Left lung (tissue), 10 donors: Measurements from ENCODE around the gene PTPN3. TPM values are rescaled to one million over a fixed set of nuclear protein-coding genes. Genes with fewer than 3 reads are reported as not detected.

Experiments
- ATAC-seq: fragments of 200-7000 bp; cut with Tn5 transposase; one replicate; pipeline ENCODE4 v1.9.1; 2020; ENCODE audit warnings: moderate library complexity
- DNase-seq, 4 donors: peaks; one replicate each; pipeline ENCODE4 v3.0.0-alpha.2; 2013 to 2020
- H3K27ac ChIP-seq, 2 donors: fragments of 200-600 bp; sonication (generic) in 1 of 2; one replicate each; pipeline versions ENCODE4 v1.5.0 to v1.8.0; 2020 to 2021
- H3K27me3 ChIP-seq, 2 donors: fragments of 200-600 bp; sonication (generic) in 1 of 2; one replicate each; pipeline versions ENCODE4 v1.5.0 to v1.8.0; 2020 to 2021
- H3K36me3 ChIP-seq, 2 donors: fragments of 200-600 bp; sonication (generic) in 1 of 2; one replicate each; pipeline versions ENCODE4 v1.5.0 to v1.8.0; 2020 to 2021
- H3K4me1 ChIP-seq, 2 donors: fragments of 200-600 bp; one replicate each; pipeline ENCODE4 v1.8.0; 2021
- H3K4me3 ChIP-seq, 2 donors: fragments of 200-600 bp; sonication (generic) in 1 of 2; one replicate each; pipeline versions ENCODE4 v1.5.0 to v1.8.0; 2020 to 2021; ENCODE audit warnings: mild to moderate bottlenecking in 1 of 2
- H3K9me3 ChIP-seq, 2 donors: fragments of 200-600 bp; sonication (generic) in 1 of 2; one replicate each; pipeline versions ENCODE4 v1.5.0 to v1.8.0; 2020 to 2021
- intact Hi-C, 2 donors: fragments of 100-400 bp; cut with DNase I; formaldehyde crosslinking; loops; one replicate each; pipeline versions ENCODE4 v1.11.2 to v1.14.2; 2022
- polyA plus RNA-seq, 6 donors: library from polyadenylated mRNA; unstranded; fragments of 120-200 nt; gene quantifications; one replicate each; pipeline ENCODE4 v1.2.1, GENCODE V29; 2013; ENCODE audit not compliant: insufficient read length in 6 of 6
- total RNA-seq, 2 donors: library from RNA; stranded (reverse); fragmentation: NEBNext Ultra II Directional; extraction: Animal tissue kit (Norgen Biotek cat#: 25700); gene quantifications; one replicate each; pipeline ENCODE4 v1.2.1, GENCODE V29; 2021
- TF ChIP-seq, protein P1 (sequence below), 2 donors: fragments of 200-600 bp; sonication (generic) in 1 of 2; IDR thresholded peaks; one replicate each; pipeline versions ENCODE4 v1.5.0 to v1.8.0; 2021; ENCODE audit warnings: antibody characterized with exemption in 2 of 2
- donor health status: DM: no; HTN: yes; CAD: no.
- donor health status: DM: no; HTN: no; CAD: no.

Gene PTPN3
- total and polyA plus RNA-seq, 8 donors, result 7.7 to 16.6 (median 15.7) TPM

DNA sequence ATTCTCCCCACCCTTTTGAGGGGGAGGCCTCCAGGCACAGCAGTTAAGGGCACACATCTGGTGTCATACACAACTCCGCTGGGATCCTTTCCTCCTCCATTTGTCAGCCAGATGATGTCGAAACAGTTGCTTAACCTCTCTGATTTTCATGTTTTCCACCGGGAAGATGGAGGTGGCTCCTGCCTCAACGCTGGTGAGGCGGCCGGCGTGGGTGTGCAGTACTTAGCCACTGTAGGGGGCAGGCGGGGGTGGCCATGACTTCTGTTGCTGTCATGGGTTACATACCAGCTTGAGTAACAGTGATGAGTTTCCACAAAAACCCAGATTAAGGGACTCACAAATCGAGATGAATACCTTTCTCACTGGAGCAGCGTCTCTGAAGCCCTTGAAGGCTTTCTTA, 114.2 kb downstream of the PTPN3 start:
- peaks cover 0 to 20% of the 10 kb centered on the region in 2 donors for H3K36me3 ChIP-seq
- no peak overlapping the region for H3K27ac ChIP-seq
- DNase-seq (no peak), ATAC-seq (no peak)
- intact Hi-C loops, result no loop called here
- no peaks in the 10 kb centered on the region for H3K27me3 ChIP-seq
- H3K4me1 ChIP-seq, result no peaks in the 10 kb centered on the region
- TF ChIP-seq, protein P1, sequence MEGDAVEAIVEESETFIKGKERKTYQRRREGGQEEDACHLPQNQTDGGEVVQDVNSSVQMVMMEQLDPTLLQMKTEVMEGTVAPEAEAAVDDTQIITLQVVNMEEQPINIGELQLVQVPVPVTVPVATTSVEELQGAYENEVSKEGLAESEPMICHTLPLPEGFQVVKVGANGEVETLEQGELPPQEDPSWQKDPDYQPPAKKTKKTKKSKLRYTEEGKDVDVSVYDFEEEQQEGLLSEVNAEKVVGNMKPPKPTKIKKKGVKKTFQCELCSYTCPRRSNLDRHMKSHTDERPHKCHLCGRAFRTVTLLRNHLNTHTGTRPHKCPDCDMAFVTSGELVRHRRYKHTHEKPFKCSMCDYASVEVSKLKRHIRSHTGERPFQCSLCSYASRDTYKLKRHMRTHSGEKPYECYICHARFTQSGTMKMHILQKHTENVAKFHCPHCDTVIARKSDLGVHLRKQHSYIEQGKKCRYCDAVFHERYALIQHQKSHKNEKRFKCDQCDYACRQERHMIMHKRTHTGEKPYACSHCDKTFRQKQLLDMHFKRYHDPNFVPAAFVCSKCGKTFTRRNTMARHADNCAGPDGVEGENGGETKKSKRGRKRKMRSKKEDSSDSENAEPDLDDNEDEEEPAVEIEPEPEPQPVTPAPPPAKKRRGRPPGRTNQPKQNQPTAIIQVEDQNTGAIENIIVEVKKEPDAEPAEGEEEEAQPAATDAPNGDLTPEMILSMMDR (IDR thresholded peaks at IDR 0.05), result no peak
- H3K4me3 ChIP-seq, result no peak overlapping the region
- H3K9me3 ChIP-seq, result no peaks in the 10 kb centered on the region

DNA sequence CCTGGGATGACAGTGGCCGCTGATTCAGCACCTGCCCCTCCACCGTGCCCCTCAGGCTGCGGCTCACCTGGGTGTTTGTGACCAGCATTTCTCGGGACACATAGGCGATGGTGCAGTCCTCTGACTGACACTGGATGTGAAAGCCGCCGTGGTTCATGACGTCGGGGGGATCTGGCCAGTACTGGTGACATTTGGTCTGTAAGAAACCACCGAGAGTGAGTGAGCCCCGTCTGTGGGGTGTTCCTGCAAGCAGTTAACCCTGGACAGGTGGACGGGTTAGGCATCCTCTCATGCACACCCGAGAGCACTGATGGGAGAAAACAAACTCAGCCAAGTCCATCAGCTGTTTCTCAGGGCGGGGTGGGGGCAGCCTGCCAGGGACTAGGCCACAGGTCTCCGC, 114.8 kb downstream of the PTPN3 start:
- intact Hi-C loops, result no loop called here
- Histone ChIP-seq H3K4me3 (no peak overlapping the region), H3K9me3 (no peaks in the 10 kb centered on the region), H3K27me3 (no peaks in the 10 kb centered on the region), H3K27ac (no peak overlapping the region), H3K4me1 (no peaks in the 10 kb centered on the region), H3K36me3 (peaks cover 0 to 17% of the 10 kb centered on the region in 2 donors)
- DNase-seq (no peak), ATAC-seq (no peak)
- TF ChIP-seq, protein P1 (IDR thresholded peaks at IDR 0.05), result no peak

DNA sequence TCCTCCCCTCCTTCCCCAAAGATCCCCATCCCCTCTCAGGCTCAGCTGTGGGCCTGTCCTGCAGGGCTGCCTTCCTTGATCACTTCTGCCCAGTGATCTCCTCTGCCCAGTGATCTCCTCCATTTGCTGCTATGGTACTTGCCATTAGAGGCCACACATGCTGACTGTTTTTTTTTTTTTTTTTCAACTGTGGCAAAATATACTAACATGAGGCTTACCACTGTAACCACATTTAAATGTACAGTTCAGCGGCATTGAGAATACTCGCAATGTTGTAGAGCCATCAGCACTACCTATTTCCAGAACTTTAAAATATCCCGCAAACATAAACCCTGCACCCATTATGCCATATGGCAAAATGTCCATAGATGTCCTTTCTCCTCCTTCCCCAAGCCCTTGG, 115.5 kb downstream of the PTPN3 start:
- Histone ChIP-seq H3K9me3 (no peaks in the 10 kb centered on the region), H3K4me3 (no peak overlapping the region), H3K4me1 (no peaks in the 10 kb centered on the region), H3K36me3 (peaks cover 0 to 11% of the 10 kb centered on the region in 2 donors), H3K27ac (no peak overlapping the region), H3K27me3 (no peaks in the 10 kb centered on the region)
- ATAC-seq (no peak), DNase-seq (no peak)
- intact Hi-C loops, result no loop called here
- TF ChIP-seq, protein P1 (IDR thresholded peaks at IDR 0.05), result no peak

DNA sequence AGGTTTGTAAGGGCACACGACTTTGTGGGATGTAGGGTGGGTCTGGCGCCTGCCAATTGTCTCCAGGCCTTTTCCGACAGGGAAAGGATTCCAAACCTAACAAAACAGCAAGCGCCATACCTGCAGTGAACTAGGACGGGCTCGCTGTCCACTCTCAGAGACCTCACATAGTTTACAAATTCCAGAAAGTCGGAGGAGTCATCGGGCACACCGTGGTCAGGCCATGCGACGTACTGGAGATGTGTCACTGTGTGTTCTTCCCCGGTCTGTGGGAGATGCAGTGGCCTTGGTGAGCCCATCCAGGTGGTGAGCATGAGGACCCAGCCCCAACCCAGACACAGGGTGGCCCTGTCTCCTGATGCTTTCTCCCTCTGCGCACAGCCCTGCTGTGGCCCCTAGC, 115.9 kb downstream of the PTPN3 start:
- H3K9me3 ChIP-seq, result no peaks in the 10 kb centered on the region
- H3K4me1 ChIP-seq, result no peaks in the 10 kb centered on the region
- TF ChIP-seq, protein P1 (IDR thresholded peaks at IDR 0.05), result no peak
- ATAC-seq, result no peak
- no peak for DNase-seq
- intact Hi-C loops, result no loop called here
- H3K27ac ChIP-seq, result no peak overlapping the region
- H3K4me3 ChIP-seq, result no peak overlapping the region
- H3K27me3 ChIP-seq, result no peaks in the 10 kb centered on the region
- H3K36me3 ChIP-seq, result peaks cover 0 to 11% of the 10 kb centered on the region in 2 donors

DNA sequence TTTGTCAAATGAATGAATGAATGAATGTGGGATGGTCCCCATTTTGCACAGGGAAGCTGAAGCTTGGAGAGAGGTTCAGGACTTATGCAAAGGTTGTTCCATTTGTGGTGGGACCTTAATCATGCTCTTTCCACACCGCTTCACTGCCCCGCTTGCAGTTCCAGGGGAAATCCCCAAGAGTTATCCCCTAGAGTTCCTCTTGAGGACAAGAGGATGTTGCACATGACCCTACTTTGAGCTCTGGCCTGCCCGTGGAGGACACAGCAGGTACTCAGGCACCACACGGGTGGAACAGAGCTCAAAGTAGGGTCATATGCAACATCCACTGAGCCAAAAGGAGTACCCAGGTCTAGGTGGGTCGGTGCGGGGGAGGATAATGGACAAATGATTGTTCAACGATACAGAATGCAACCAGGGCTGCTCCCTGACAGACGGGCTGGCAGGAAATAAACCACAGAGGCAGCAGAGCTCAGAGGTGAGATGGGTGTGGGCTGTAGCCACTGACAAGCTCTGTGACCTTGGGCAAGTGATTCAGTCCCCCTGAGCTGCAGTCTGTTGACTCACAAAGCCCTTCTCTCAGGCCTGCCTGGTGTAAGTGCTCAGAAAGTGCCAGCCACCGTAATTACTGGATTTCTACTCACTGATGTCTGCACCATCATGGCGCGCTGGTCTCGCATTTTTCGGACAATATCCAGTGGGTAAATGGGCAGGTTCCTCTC, 116.9 kb downstream of the PTPN3 start:
- Histone ChIP-seq H3K27ac (no peak overlapping the region), H3K27me3 (no peaks in the 10 kb centered on the region), H3K9me3 (no peaks in the 10 kb centered on the region), H3K4me3 (no peak overlapping the region), H3K36me3 (peaks cover 0 to 11% of the 10 kb centered on the region in 2 donors), H3K4me1 (peaks cover 0 to 4% of the 10 kb centered on the region in 2 donors)
- ATAC-seq (no peak), DNase-seq (no peak)
- TF ChIP-seq, protein P1 (IDR thresholded peaks at IDR 0.05), result no peak
- intact Hi-C loops, result no loop called here
